ENCODE results near the gene DISP3. TPM values are rescaled to one million over a fixed set of nuclear protein-coding genes. Genes with fewer than 3 reads are reported as not detected.

The DISP3 gene
- total and polyA plus RNA-seq, 10 donors: 0.06 to 0.69 (median 0.43) TPM

GRCh38 chr1:11483581-11484320, 4.8 kb downstream of the DISP3 start:
- peaks cover 6 to 16% (median 15%) of the 10 kb centered on the region in 6 donors for H3K4me1 ChIP-seq
- 71 to 83% (median 78%) methylated on average over 9 to 10 of the region's 10 CpGs for WGBS, 5 donors
- TF ChIP-seq POLR2A (IDR thresholded peaks at IDR 0.05): no peak
- no peak for TF ChIP-seq CTCF (IDR thresholded peaks at IDR 0.05 in 8 of 11, conservative IDR thresholded peaks at IDR 0.05 in 3 of 11)
- no peak for TF ChIP-seq POLR2AphosphoS5 (IDR thresholded peaks at IDR 0.05)
- no peak overlapping the region for H3K4me3 ChIP-seq
- DNase-seq: peak; percentile 30
- intact Hi-C loops (cut with DNase I; ENCODE audit: low total_unique reads): no loop called here
- H3K27me3 ChIP-seq (replicated peaks in 1 of 7): peaks cover 0 to 92% (median 28%) of the 10 kb centered on the region in 7 donors
- no peak overlapping the region for H3K27ac ChIP-seq
- no peaks in the 10 kb centered on the region for H3K36me3 ChIP-seq
- H3K9me3 ChIP-seq: no peaks in the 10 kb centered on the region

GRCh38 chr1:11484321-11484655, 5.3 kb downstream of the DISP3 start:
- H3K4me3 ChIP-seq: no peak overlapping the region
- no peak for TF ChIP-seq CTCF (IDR thresholded peaks at IDR 0.05 in 8 of 11, conservative IDR thresholded peaks at IDR 0.05 in 3 of 11)
- no peak for TF ChIP-seq POLR2A (IDR thresholded peaks at IDR 0.05)
- no peak for TF ChIP-seq POLR2AphosphoS5 (IDR thresholded peaks at IDR 0.05)
- no peak overlapping the region for H3K27ac ChIP-seq
- DNase-seq: peak; percentile 40
- peaks cover 4 to 10% (median 10%) of the 10 kb centered on the region in 6 donors for H3K4me1 ChIP-seq
- no peaks in the 10 kb centered on the region for H3K9me3 ChIP-seq
- H3K36me3 ChIP-seq: no peaks in the 10 kb centered on the region
- intact Hi-C loops (cut with DNase I; ENCODE audit: low total_unique reads): no loop called here
- peaks cover 0 to 92% (median 23%) of the 10 kb centered on the region in 7 donors for H3K27me3 ChIP-seq (replicated peaks in 1 of 7)
- 54 to 74% (median 61%) methylated on average over 7 of the region's 7 CpGs for WGBS, 5 donors

GRCh38 chr1:11485191-11485590, 6.2 kb downstream of the DISP3 start:
- H3K4me3 ChIP-seq: no peak overlapping the region
- H3K36me3 ChIP-seq: no peaks in the 10 kb centered on the region
- intact Hi-C loops (cut with DNase I; ENCODE audit: low total_unique reads): no loop called here
- no peak overlapping the region for H3K27ac ChIP-seq
- DNase-seq: peak; percentile 39
- TF ChIP-seq POLR2AphosphoS5 (IDR thresholded peaks at IDR 0.05) (no peak), POLR2A (IDR thresholded peaks at IDR 0.05) (no peak), CTCF (IDR thresholded peaks at IDR 0.05 in 8 of 11, conservative IDR thresholded peaks at IDR 0.05 in 3 of 11) (no peak)
- H3K4me1 ChIP-seq: peaks cover 0 to 1% (median under 1%) of the 10 kb centered on the region in 6 donors
- peaks cover 0 to 92% (median 14%) of the 10 kb centered on the region in 7 donors for H3K27me3 ChIP-seq (replicated peaks in 1 of 7)
- H3K9me3 ChIP-seq: no peaks in the 10 kb centered on the region
- WGBS, 5 donors: 37 to 64% (median 63%) methylated on average over 4 to 6 of the region's 6 CpGs

DNA sequence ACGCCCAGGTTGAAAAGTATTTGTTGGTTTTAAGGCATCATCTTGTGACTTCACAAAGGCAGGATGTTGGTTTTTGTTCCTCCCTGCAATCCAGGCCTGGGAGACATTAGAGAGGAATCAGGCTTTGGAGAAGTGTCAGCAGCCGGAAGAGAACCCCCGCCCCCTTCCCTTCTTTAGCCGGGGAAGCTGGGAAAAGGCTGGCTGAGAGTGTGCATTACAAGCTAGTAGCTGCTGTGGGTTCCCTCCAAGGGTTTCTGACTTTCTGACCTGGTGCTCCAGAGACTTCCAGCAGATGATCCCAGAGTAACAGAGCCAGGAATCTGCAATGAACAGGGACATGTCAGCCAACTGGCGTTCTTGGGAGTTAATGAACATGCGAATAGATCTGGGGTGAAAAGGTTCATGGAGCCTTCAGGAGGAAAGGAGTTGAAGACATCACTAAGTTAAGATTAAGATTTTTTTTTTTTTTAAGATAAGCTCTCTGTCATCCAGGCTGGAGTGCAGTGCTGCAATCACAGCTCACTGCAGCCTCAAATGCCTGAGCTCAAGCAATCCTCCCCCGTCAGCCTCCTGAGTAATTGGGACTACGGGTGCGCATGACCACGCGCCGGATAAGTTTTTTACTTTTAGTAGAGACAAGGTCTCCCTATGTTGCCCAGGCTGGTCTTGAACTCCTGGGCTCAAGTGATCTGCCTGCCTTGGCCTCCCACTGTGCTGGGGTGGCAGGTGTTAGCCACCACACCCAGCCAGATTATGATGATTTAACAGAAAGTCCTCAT, 7.5 kb downstream of the DISP3 start:
- TF ChIP-seq CTCF (IDR thresholded peaks at IDR 0.05 in 8 of 11, conservative IDR thresholded peaks at IDR 0.05 in 3 of 11): no peak
- no peak for TF ChIP-seq POLR2A (IDR thresholded peaks at IDR 0.05)
- TF ChIP-seq POLR2AphosphoS5 (IDR thresholded peaks at IDR 0.05): no peak
- Histone ChIP-seq H3K27me3 (replicated peaks in 1 of 7) (peaks cover 0 to 85% (median 7%) of the 10 kb centered on the region in 7 donors), H3K4me3 (no peak overlapping the region), H3K9me3 (no peaks in the 10 kb centered on the region), H3K4me1 (no peaks in the 10 kb centered on the region), H3K36me3 (no peaks in the 10 kb centered on the region), H3K27ac (no peak overlapping the region)
- 58 to 68% (median 61%) methylated on average over 12 of the region's 12 CpGs for WGBS, 5 donors
- intact Hi-C loops (cut with DNase I; ENCODE audit: low total_unique reads): no loop called here
- peak; percentile 19 for DNase-seq

Measured in spleen (tissue), 11 donors.